ENCODE results near the gene PHC2.

DNA sequence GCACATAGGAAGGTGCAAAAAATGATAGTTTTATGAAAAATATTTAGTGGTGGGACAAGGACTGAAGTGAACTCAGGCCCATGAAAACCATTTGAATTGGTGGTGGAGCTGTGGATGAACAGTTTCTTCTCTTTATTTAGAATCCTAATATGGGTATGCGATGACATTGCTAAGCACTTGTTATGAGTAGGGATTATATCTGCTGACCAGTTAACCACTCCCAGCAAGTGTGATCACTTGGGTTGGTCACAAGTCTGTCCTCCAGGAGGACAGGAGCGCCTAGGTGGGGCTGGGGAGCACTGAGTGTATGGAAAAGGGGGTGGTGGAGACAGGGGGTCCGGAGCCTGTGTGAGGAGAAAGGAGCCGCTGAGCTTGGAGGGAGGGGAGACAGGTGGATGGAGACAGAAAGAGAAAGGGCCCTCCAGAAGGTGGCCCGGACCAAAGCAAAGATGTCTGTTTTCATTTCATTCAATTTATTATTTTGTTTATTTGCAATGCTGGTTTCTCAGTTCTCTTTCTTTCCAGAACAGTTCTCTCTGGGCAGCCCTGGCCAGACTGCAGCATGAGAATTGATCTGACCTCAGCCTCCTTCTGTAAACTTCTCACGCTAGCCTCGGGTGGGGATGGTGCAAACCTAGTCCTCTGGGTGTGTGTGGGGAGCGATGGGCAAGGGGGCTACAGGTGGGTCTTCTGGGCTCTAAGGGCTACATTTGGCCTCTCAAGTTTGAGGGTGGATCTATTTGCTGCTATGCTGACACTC lies 31.7 kb upstream of the PHC2 start:
- no peak for TF ChIP-seq POLR2A (IDR thresholded peaks at IDR 0.05)
- TF ChIP-seq, protein P1, sequence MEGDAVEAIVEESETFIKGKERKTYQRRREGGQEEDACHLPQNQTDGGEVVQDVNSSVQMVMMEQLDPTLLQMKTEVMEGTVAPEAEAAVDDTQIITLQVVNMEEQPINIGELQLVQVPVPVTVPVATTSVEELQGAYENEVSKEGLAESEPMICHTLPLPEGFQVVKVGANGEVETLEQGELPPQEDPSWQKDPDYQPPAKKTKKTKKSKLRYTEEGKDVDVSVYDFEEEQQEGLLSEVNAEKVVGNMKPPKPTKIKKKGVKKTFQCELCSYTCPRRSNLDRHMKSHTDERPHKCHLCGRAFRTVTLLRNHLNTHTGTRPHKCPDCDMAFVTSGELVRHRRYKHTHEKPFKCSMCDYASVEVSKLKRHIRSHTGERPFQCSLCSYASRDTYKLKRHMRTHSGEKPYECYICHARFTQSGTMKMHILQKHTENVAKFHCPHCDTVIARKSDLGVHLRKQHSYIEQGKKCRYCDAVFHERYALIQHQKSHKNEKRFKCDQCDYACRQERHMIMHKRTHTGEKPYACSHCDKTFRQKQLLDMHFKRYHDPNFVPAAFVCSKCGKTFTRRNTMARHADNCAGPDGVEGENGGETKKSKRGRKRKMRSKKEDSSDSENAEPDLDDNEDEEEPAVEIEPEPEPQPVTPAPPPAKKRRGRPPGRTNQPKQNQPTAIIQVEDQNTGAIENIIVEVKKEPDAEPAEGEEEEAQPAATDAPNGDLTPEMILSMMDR (IDR thresholded peaks at IDR 0.05) = no peak
